Adipocyte (in vitro differentiated cells): Measurements from ENCODE around the gene SYT13.

ENCODE experiments used
- DNase-seq: peaks from one replicate; pipeline ENCODE4 v3.0.0-alpha.2; 2015; ENCODE audit warnings: low read depth
- H3K27me3 ChIP-seq: replicated peaks from 2 replicates; pipeline ENCODE4 v1.7.0; 2013; ENCODE audit warnings: mild to moderate bottlenecking, low read length, moderate library complexity; ENCODE audit not compliant: control insufficient read depth, insufficient read depth
- H3K36me3 ChIP-seq: 2 replicates; pipeline ENCODE4 v1.7.0; 2013; ENCODE audit warnings: low read length, mild to moderate bottlenecking, moderate library complexity; ENCODE audit not compliant: control insufficient read depth, insufficient read depth, severe bottlenecking
- H3K4me1 ChIP-seq: 2 replicates; pipeline ENCODE4 v1.7.0; 2013; ENCODE audit warnings: mild to moderate bottlenecking, low read length, moderate library complexity; ENCODE audit not compliant: control insufficient read depth, insufficient read depth
- H3K4me3 ChIP-seq: 2 replicates; pipeline ENCODE4 v1.7.0; 2013; ENCODE audit warnings: mild to moderate bottlenecking, low read length, moderate library complexity
- H3K9ac ChIP-seq: 2 replicates; pipeline ENCODE4 v1.7.0; 2013; ENCODE audit warnings: mild to moderate bottlenecking, low read length, moderate library complexity
- H3K9me3 ChIP-seq: 2 replicates; pipeline ENCODE4 v1.7.0; 2013; ENCODE audit warnings: mild to moderate bottlenecking, low read length, moderate library complexity; ENCODE audit not compliant: control insufficient read depth

SYT13 gene

GRCh38 chr11:45288339-45288738, 2.2 kb upstream of the SYT13 start:
- Histone ChIP-seq H3K36me3 (no peaks in the 10 kb centered on the region), H3K9me3 (peaks cover 19% of the 10 kb centered on the region), H3K9ac (no peak overlapping the region), H3K27me3 (peaks cover 56% of the 10 kb centered on the region), H3K4me1 (no peaks in the 10 kb centered on the region), H3K4me3 (no peak overlapping the region)
- no peak for DNase-seq

DNA sequence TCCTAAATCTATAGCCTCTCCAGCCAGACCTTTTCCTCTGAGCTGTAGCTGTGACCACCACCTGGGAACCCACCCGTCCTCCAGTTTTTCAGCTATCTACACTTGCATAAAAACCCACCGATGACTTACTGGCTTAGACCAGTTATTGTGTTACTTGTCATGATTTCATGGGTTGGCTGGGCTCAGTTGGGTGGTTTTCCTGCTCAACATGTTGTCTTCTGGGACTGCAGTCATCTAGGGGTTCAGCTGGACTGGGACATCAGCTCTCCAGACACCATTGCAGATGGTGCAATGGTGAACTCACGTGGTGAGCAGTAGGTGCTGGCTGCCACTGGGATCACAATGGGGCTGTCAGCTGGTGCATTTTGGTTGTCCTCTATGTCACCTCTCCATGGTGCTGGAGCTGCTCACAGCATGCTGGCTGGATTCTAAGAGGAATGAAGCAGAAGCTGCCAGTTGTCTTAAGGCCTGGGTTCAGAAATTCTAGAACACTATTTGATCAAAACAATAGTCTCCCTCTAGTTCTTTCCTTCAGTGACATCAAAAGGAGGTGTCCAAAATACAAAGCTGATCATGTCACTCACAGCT, 1.3 kb upstream of the SYT13 start:
- H3K36me3 ChIP-seq, result no peaks in the 10 kb centered on the region
- H3K27me3 ChIP-seq, result peaks cover 56% of the 10 kb centered on the region
- no peaks in the 10 kb centered on the region for H3K4me1 ChIP-seq
- H3K4me3 ChIP-seq, result no peak overlapping the region
- H3K9ac ChIP-seq, result no peak overlapping the region
- H3K9me3 ChIP-seq, result peaks cover 19% of the 10 kb centered on the region
- DNase-seq, result no peak

DNA sequence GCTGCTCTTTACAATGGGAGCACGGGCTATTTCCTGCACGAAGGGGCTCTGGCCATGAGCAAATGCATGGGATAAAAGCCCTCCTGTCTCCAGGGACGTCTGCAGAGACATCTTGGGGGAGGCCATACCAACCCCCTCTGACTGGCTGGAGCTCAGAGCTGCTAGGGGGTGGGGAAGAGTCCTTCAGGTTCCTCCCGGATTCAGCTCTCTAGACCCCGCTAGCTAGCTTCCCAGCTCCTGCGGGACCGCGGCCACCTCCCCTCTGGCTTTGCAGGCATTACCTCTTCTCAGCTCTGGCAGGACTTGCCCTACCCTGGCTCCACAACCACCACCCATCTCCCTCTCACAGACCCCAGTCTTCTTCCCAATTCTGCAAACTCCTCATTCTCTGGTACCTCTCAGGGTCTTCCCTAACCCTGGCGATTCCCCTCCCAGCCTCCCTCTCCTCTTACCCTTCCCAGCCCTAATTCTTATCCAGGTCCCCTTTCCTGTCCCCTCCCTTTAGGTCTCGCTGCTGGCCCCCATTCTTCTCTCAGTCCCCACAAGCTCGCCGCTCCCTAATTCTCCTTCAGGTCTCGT, 802 bp downstream of the SYT13 start:
- no peak overlapping the region for H3K4me3 ChIP-seq
- H3K36me3 ChIP-seq, result no peaks in the 10 kb centered on the region
- no peak for DNase-seq
- peaks cover 19% of the 10 kb centered on the region for H3K9me3 ChIP-seq
- no peaks in the 10 kb centered on the region for H3K4me1 ChIP-seq
- peaks cover 61% of the 10 kb centered on the region for H3K27me3 ChIP-seq
- H3K9ac ChIP-seq, result no peak overlapping the region

- Histone ChIP-seq H3K36me3 (no peaks in the 10 kb centered on the region), H3K27me3 (peaks cover 78% of the 10 kb centered on the region), H3K4me1 (no peaks in the 10 kb centered on the region), H3K4me3 (no peak overlapping the region), H3K9me3 (peaks cover 22% of the 10 kb centered on the region), H3K9ac (no peak overlapping the region)
- DNase-seq, result no peak
Measured at GRCh38 chr11:45282081-45282480, 4.1 kb downstream of the SYT13 start.

DNA sequence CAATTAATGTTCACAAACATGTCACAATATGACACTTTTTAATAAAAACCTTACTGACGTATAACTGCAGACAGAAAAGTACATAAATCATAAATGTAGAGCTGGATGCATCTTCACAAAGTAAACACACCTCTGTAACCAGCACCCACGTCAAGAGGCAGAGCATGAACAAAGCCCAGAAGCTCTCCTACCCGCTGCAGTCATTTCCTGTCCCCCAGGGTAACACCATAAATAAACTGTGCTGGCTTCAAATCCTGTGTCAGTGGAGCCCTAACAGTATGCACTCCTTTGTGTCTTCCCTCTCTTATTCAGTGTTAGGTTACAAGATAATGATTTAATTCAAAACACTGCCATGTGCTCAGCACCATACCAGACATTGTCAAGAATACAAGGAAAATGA, 5.7 kb downstream of the SYT13 start:
- Histone ChIP-seq H3K4me1 (no peaks in the 10 kb centered on the region), H3K9ac (no peak overlapping the region), H3K27me3 (peaks cover 70% of the 10 kb centered on the region), H3K36me3 (no peaks in the 10 kb centered on the region), H3K9me3 (peaks cover 14% of the 10 kb centered on the region), H3K4me3 (no peak overlapping the region)
- DNase-seq, result no peak

DNA sequence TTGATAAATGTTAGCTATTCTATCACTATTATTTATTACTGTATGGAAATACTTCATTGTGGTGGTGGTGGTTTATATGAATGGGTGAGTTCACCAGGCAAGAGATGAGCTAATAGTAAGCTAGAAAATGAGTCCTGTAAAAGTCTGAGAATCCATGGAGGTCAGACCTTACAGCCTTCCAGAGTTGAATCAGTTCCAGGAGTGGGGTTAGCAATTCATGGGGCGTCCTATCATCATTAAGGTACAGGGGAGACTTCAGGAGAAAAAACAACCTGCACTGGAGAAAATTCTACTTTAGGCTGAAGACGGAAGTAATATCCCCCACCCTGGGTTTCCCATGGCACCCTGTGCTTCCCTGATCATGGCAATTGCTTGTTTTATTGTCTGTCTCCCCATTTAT, 6.5 kb downstream of the SYT13 start:
- no peak overlapping the region for H3K9ac ChIP-seq
- peaks cover 70% of the 10 kb centered on the region for H3K27me3 ChIP-seq
- no peaks in the 10 kb centered on the region for H3K36me3 ChIP-seq
- H3K9me3 ChIP-seq, result peaks cover 14% of the 10 kb centered on the region
- no peak for DNase-seq
- H3K4me3 ChIP-seq, result no peak overlapping the region
- no peaks in the 10 kb centered on the region for H3K4me1 ChIP-seq

GRCh38 chr11:45278714-45279113, 7.4 kb downstream of the SYT13 start:
- no peaks in the 10 kb centered on the region for H3K4me1 ChIP-seq
- no peak overlapping the region for H3K4me3 ChIP-seq
- H3K36me3 ChIP-seq, result no peaks in the 10 kb centered on the region
- H3K9ac ChIP-seq, result no peak overlapping the region
- H3K9me3 ChIP-seq, result peaks cover 14% of the 10 kb centered on the region
- H3K27me3 ChIP-seq, result peaks cover 70% of the 10 kb centered on the region
- DNase-seq, result no peak

GRCh38 chr11:45275828-45276227, 10.3 kb downstream of the SYT13 start:
- no peaks in the 10 kb centered on the region for H3K4me1 ChIP-seq
- peaks cover 73% of the 10 kb centered on the region for H3K27me3 ChIP-seq
- H3K36me3 ChIP-seq, result no peaks in the 10 kb centered on the region
- H3K9me3 ChIP-seq, result peaks cover 14% of the 10 kb centered on the region
- DNase-seq, result no peak
- H3K9ac ChIP-seq, result no peak overlapping the region
- no peak overlapping the region for H3K4me3 ChIP-seq

GRCh38 chr11:45274206-45274605, 11.9 kb downstream of the SYT13 start:
- peaks cover 5% of the 10 kb centered on the region for H3K9me3 ChIP-seq
- no peak overlapping the region for H3K4me3 ChIP-seq
- no peaks in the 10 kb centered on the region for H3K4me1 ChIP-seq
- peaks cover 79% of the 10 kb centered on the region for H3K27me3 ChIP-seq
- H3K36me3 ChIP-seq, result no peaks in the 10 kb centered on the region
- no peak overlapping the region for H3K9ac ChIP-seq
- no peak for DNase-seq

GRCh38 chr11:45273509-45273908, 12.6 kb downstream of the SYT13 start:
- no peak for DNase-seq
- Histone ChIP-seq H3K27me3 (peaks cover 81% of the 10 kb centered on the region), H3K9me3 (no peaks in the 10 kb centered on the region), H3K4me3 (no peak overlapping the region), H3K4me1 (no peaks in the 10 kb centered on the region), H3K9ac (no peak overlapping the region), H3K36me3 (no peaks in the 10 kb centered on the region)

GRCh38 chr11:45272701-45273100, 13.4 kb downstream of the SYT13 start:
- Histone ChIP-seq H3K36me3 (no peaks in the 10 kb centered on the region), H3K27me3 (peaks cover 81% of the 10 kb centered on the region), H3K9me3 (no peaks in the 10 kb centered on the region), H3K4me3 (no peak overlapping the region), H3K4me1 (no peaks in the 10 kb centered on the region), H3K9ac (no peak overlapping the region)
- no peak for DNase-seq
